ENCODE measurements around the gene CNTNAP2.

DNA sequence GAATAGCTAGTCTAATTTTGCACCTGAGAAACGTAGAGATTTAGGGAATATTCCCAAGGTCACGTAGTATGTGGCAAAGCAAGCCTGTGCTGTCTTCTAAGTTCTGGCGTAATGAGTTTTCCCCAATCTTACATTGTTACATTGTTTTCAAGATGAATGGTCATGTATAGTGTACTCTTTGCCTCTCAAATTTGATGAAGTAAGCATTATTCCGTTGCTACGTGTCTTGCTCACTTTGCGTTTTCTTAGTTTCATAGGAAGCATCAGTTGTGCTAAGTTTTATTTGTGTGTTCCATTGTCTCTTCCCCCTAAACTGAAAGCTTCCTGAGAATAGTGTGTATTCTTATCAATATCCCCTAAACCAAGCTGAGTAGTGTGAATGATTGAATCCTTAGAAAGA is 1836.3 kb downstream of the CNTNAP2 start:
- TF ChIP-seq, protein P1, sequence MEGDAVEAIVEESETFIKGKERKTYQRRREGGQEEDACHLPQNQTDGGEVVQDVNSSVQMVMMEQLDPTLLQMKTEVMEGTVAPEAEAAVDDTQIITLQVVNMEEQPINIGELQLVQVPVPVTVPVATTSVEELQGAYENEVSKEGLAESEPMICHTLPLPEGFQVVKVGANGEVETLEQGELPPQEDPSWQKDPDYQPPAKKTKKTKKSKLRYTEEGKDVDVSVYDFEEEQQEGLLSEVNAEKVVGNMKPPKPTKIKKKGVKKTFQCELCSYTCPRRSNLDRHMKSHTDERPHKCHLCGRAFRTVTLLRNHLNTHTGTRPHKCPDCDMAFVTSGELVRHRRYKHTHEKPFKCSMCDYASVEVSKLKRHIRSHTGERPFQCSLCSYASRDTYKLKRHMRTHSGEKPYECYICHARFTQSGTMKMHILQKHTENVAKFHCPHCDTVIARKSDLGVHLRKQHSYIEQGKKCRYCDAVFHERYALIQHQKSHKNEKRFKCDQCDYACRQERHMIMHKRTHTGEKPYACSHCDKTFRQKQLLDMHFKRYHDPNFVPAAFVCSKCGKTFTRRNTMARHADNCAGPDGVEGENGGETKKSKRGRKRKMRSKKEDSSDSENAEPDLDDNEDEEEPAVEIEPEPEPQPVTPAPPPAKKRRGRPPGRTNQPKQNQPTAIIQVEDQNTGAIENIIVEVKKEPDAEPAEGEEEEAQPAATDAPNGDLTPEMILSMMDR (IDR thresholded peaks at IDR 0.05): no peak
- no peak for TF ChIP-seq POLR2A (IDR thresholded peaks at IDR 0.05)

All from heart left ventricle (tissue), 13 donors.